Fibroblast of the aortic adventitia (primary cell): ENCODE data around the gene CNTN5. TPM values are rescaled to one million over a fixed set of nuclear protein-coding genes. Genes with fewer than 3 reads are reported as not detected.

Experiments
- DNase-seq: peaks from one replicate; pipeline ENCODE4 v3.0.0-alpha.2; 2010; ENCODE audit warnings: low read depth
- H3K4me3 ChIP-seq: 2 replicates; pipeline ENCODE4 v1.5.1; 2011; ENCODE audit warnings: low read depth, mild to moderate bottlenecking, control low read depth, low read length, moderate library complexity
- CTCF ChIP-seq: IDR thresholded peaks from 2 replicates; pipeline ENCODE4 v1.5.1; 2011; ENCODE audit warnings: mild to moderate bottlenecking, low read length, control low read depth, inconsistent platforms; ENCODE audit not compliant: insufficient read depth
- total RNA-seq: library from RNA; depleted of rRNA; stranded (reverse); fragments of >200 nt; gene quantifications from 2 replicates; pipeline ENCODE4 v1.2.3, GENCODE V29; 2012; ENCODE audit warnings: low replicate concordance

The CNTN5 gene
- total RNA-seq, 1 donor, result 0.90 TPM

DNA sequence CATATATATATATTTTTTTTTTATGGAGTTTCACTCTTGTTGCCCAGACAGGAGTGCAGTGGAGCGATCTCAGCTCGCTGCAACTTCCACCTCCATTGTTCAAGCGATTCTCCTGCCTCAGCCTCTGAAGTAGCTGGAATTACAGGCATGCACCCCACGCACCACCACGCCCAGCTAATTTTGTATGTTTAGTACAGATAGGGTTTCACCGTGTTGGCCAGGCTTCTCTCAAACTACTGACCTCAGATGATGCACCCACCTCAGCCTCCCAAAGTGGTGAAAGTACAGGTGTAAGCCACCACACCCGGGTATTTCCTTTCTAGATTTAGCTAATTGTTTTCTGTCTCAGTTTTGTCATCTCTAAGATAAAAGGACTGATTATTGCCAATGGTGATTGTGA, 821.1 kb downstream of the CNTN5 start:
- no peak for DNase-seq
- no peak overlapping the region for H3K4me3 ChIP-seq
- TF ChIP-seq CTCF, result no peak

DNA sequence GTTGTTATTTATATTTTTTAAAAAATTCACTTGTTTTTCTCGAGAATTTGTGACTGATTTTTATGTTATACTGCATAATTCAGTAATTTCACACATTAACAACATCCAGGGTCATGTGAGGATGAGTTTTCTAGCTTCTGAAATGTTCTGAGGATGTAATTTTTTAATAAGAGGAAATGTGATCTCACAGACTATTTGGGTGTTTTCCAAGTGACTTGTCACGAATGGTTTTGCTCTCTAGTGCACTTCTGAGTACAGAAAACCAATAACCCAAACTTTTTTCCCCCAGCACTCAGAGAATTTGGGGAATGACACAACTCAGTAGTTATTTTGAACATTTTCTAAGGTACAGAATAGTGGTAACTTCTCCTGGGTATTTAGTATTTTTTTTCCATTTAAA, 845.2 kb downstream of the CNTN5 start:
- DNase-seq, result no peak
- no peak overlapping the region for H3K4me3 ChIP-seq
- TF ChIP-seq CTCF, result no peak

DNA sequence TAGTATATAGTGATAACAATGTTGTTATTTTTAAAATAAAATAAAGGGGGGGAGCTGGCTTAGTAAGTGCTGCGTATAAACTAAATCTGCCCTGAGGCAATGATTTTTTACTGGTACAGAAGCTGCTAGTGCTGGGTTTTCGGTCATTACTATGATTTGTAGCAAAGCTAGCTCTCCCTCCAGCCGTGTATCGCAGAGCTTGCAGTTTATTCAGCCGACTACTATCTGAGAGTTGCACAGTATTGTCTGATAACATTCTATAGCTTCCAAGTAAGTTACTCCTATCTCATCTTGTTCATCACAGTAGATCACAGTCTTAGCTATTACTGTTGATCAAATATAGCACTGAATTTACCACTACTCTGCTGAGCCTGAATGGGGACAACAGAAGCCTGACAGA, 860.9 kb downstream of the CNTN5 start:
- H3K4me3 ChIP-seq, result no peak overlapping the region
- no peak for TF ChIP-seq CTCF
- DNase-seq, result no peak

DNA sequence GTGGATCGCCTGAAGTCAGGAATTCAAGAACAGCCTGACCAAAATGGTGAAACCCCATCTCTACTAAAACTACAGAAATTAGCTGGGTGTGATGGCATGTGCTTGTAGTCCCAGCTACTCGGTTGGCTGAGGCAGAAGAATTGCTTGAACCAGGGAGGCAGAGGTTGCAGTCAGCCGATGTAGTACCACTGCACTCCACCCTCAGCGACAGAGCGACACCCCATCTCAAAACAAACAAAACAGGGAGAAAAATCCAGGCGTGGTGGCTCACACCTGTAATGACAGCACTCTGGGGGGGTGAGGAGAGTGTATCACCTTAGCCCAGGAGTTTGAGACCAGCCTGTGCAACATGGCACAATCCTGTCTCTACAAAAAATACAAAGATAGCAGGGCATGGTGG, 864.0 kb downstream of the CNTN5 start:
- H3K4me3 ChIP-seq, result no peak overlapping the region
- TF ChIP-seq CTCF, result no peak
- DNase-seq, result no peak

GRCh38 chr11:99887481-99887880, 866.7 kb downstream of the CNTN5 start:
- no peak overlapping the region for H3K4me3 ChIP-seq
- no peak for DNase-seq
- TF ChIP-seq CTCF, result no peak

- no peak for DNase-seq
Observed at GRCh38 chr11:99893811-99894210, 873.1 kb downstream of the CNTN5 start.

More at GRCh38 chr11:99893811-99894210, 873.1 kb downstream of the CNTN5 start:
- no peak overlapping the region for H3K4me3 ChIP-seq
- no peak for TF ChIP-seq CTCF
